Activated CD4-positive, CD25-positive, alpha-beta regulatory T cell (primary cell): ENCODE data around the gene FBXO30.

Experiments used
- DNase-seq, 4 experiments: peaks; one replicate each; lab custom pipeline; 2025; lab: John Stamatoyannopoulos, UW

The FBXO30 gene

GRCh38 chr6:145816392-145816791, 1.8 kb upstream of the FBXO30 start:
- no peak for DNase-seq

GRCh38 chr6:145815309-145816274, 997 bp upstream of the FBXO30 start:
- no peak for DNase-seq

- no peak for DNase-seq
Measured at GRCh38 chr6:145814035-145814500, 527 bp downstream of the FBXO30 start.

- DNase-seq: no peak
Measured at GRCh38 chr6:145813285-145814034, 1.1 kb downstream of the FBXO30 start.

- DNase-seq: no peak
Measured at GRCh38 chr6:145811741-145812140, 2.9 kb downstream of the FBXO30 start.

GRCh38 chr6:145809785-145810184, 4.8 kb downstream of the FBXO30 start:
- no peak for DNase-seq

- DNase-seq: no peak
Measured at GRCh38 chr6:145809211-145809610, 5.4 kb downstream of the FBXO30 start.

GRCh38 chr6:145808239-145808638, 6.4 kb downstream of the FBXO30 start:
- no peak for DNase-seq

- no peak for DNase-seq
Measured at GRCh38 chr6:145802141-145802540, 12.5 kb downstream of the FBXO30 start.

- DNase-seq: no peak
Measured at GRCh38 chr6:145801021-145801420, 13.6 kb downstream of the FBXO30 start.

GRCh38 chr6:145798530-145798929, 16.1 kb downstream of the FBXO30 start:
- no peak for DNase-seq

GRCh38 chr6:145789443-145789842, 25.2 kb downstream of the FBXO30 start:
- DNase-seq: no peak

- no peak for DNase-seq
Measured at GRCh38 chr6:145787688-145788087, 26.9 kb downstream of the FBXO30 start.

- no peak for DNase-seq
Measured at GRCh38 chr6:145784683-145785082, 29.9 kb downstream of the FBXO30 start.

GRCh38 chr6:145783796-145784195, 30.8 kb downstream of the FBXO30 start:
- no peak for DNase-seq

GRCh38 chr6:145772846-145773245, 41.7 kb downstream of the FBXO30 start:
- no peak for DNase-seq

- DNase-seq: no peak
Measured at GRCh38 chr6:145765449-145765848, 49.1 kb downstream of the FBXO30 start.

- DNase-seq: no peak
Measured at GRCh38 chr6:145763742-145764141, 50.9 kb downstream of the FBXO30 start.

- DNase-seq: no peak
Measured at GRCh38 chr6:145761584-145761983, 53.0 kb downstream of the FBXO30 start.

GRCh38 chr6:145758113-145758512, 56.5 kb downstream of the FBXO30 start:
- DNase-seq: no peak

- DNase-seq: no peak
Measured at GRCh38 chr6:145756170-145756662, 58.4 kb downstream of the FBXO30 start.

- no peak for DNase-seq
Measured at GRCh38 chr6:145755682-145756081, 58.9 kb downstream of the FBXO30 start.

GRCh38 chr6:145752638-145753037, 62.0 kb downstream of the FBXO30 start:
- DNase-seq: no peak
